Thyroid gland (tissue), 4 donors: Measurements from ENCODE around the gene CASP2. TPM values are rescaled to one million over a fixed set of nuclear protein-coding genes. Genes with fewer than 3 reads are reported as not detected.

ENCODE experiments used
- DNase-seq, 2 donors: peaks; one replicate each; pipeline ENCODE4 v3.0.0-alpha.2; 2019
- H3K27ac ChIP-seq, 3 donors: fragments of 200-600 bp; sonication (generic); 1 replicate in 2 of 3; 2 replicates in 1 of 3; pipeline ENCODE4 v1.5.1; 2016 to 2019; ENCODE audit warnings: mild to moderate bottlenecking in 1 of 3, moderate library complexity in 1 of 3
- H3K27me3 ChIP-seq: fragments of 200-600 bp; sonication (generic); one replicate; pipeline ENCODE4 v1.5.1; 2019
- H3K36me3 ChIP-seq, 2 donors: fragments of 200-600 bp; sonication (generic); one replicate each; pipeline ENCODE4 v1.5.1; 2016 to 2019
- H3K4me1 ChIP-seq, 2 donors: fragments of 200-600 bp; sonication (generic); one replicate each; pipeline ENCODE4 v1.5.1; 2017 to 2019
- H3K4me3 ChIP-seq, 3 donors: fragments of 200-600 bp; sonication (generic); replicated peaks in 1 of 3; 1 replicate in 2 of 3; 2 replicates in 1 of 3; pipeline ENCODE4 v1.5.1; 2016; ENCODE audit warnings: mild to moderate bottlenecking in 1 of 3
- H3K9me3 ChIP-seq: fragments of 200-600 bp; sonication (generic); one replicate; pipeline ENCODE4 v1.5.1; 2017
- CTCF ChIP-seq, 6 experiments: fragments of 200-600 bp in 3 of 6; fragments of 450-650 bp in 3 of 6; sonication (generic) in 3 of 6; IDR thresholded peaks; one replicate each; pipeline ENCODE4 v1.5.1; 2016 to 2019; ENCODE audit warnings: antibody characterized with exemption in 6 of 6, mild to moderate bottlenecking in 2 of 6, inconsistent platforms in 1 of 6, moderate library complexity in 1 of 6
- POLR2A ChIP-seq, 2 donors: fragments of 450-650 bp; IDR thresholded peaks; one replicate each; pipeline ENCODE4 v1.6.1; 2017; ENCODE audit warnings: antibody characterized with exemption in 2 of 2, mild to moderate bottlenecking in 2 of 2, moderate library complexity in 1 of 2
- WGBS, 2 donors: methylation state at CpG; one replicate each; pipeline ENCODE4 v1.1.5; 2017; 5-methylcytosine and 5-hydroxymethylcytosine counted together
- intact Hi-C: fragments of 100-400 bp; cut with DNase I; formaldehyde crosslinking; loops from one replicate; pipeline ENCODE4 v1.15.1; 2023
- total RNA-seq, 4 donors: library from RNA; depleted of rRNA; stranded (reverse); fragments of >200 nt; gene quantifications; one replicate each; pipeline ENCODE4 v1.2.3, GENCODE V29; 2016

CASP2 gene
- total RNA-seq, 4 donors from 2014 or later = 13.0 to 21.7 (median 17.5) TPM

GRCh38 chr7:143325240-143325639 is 37.1 kb downstream of the CASP2 start:
- intact Hi-C loops = no loop called here
- Histone ChIP-seq H3K36me3 (no peaks in the 10 kb centered on the region), H3K4me3 (no peak overlapping the region), H3K27me3 (no peaks in the 10 kb centered on the region), H3K27ac (no peak overlapping the region), H3K4me1 (peaks cover 0 to 3% of the 10 kb centered on the region in 2 donors), H3K9me3 (no peaks in the 10 kb centered on the region)
- WGBS, 2 donors = 80 to 83% methylated on average over 2 of the region's 2 CpGs
- DNase-seq = no peak
- TF ChIP-seq CTCF (IDR thresholded peaks at IDR 0.05) = no peak
- no peak for TF ChIP-seq POLR2A (IDR thresholded peaks at IDR 0.05)

DNA sequence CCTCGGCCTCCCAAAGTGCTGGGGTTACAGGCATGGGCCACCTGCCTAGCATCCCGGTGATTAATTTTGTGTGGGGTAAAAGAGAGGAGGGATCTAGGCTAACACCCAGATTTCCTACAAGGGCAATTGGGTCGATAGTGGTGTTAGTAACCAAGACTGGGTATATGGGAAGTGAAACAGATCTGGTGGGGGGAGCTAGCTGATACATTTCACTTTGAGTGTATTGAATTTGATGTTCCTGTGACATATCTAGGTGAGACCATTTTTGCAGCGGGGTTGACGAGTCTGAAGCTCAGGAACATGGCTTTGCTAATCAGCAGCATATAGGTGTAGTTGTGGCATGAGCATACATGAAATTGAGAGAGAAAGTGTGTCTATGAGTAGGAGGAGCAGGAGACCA is 39.8 kb downstream of the CASP2 start:
- Histone ChIP-seq H3K4me1 (peaks cover 0 to 3% of the 10 kb centered on the region in 2 donors), H3K27ac (no peak overlapping the region), H3K27me3 (no peaks in the 10 kb centered on the region), H3K9me3 (no peaks in the 10 kb centered on the region), H3K36me3 (no peaks in the 10 kb centered on the region), H3K4me3 (no peak overlapping the region)
- DNase-seq = no peak
- TF ChIP-seq POLR2A (IDR thresholded peaks at IDR 0.05) = no peak
- no peak for TF ChIP-seq CTCF (IDR thresholded peaks at IDR 0.05)
- 93 to 95% methylated on average over 5 of the region's 5 CpGs for WGBS, 2 donors
- intact Hi-C loops = no loop called here

DNA sequence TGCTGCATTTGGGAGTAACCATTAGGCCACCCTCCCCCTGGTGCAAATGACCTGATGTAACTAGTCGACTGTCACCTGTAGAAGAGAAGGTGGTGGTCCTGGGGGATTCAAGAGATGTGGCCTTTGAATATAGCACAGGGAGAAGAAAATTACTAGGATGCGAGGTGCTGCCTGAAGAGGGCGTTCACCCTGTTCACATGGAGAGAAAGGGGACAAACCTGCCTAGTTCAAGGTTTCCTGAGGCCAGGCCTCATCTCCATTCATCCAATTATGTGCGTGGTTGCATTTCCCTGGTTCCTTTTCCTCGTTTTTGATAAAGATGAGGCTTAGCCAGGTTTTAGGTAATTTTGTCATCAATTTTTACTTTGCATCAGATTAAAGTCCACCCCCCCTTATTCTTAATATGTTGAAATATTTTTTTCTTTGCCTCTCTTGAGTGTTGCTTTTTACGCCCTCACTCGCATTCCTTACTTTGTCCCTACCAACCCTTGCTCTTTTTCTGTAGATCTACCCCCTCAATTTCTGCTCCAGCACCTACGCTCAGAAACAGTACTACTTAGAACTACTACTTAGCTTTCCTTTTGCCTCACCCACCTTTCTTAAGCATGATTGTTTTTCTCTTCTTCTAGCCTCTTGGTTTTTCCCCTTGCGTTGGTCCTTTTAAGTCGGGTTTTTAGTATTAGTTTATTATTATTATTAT is 41.5 kb downstream of the CASP2 start:
- WGBS, 2 donors = 92 to 95% methylated on average over 10 of the region's 10 CpGs
- DNase-seq = no peak
- Histone ChIP-seq H3K4me1 (peaks cover 0 to 3% of the 10 kb centered on the region in 2 donors), H3K4me3 (no peak overlapping the region), H3K9me3 (no peaks in the 10 kb centered on the region), H3K27ac (no peak overlapping the region), H3K36me3 (no peaks in the 10 kb centered on the region), H3K27me3 (no peaks in the 10 kb centered on the region)
- intact Hi-C loops = no loop called here
- TF ChIP-seq POLR2A (IDR thresholded peaks at IDR 0.05) = no peak
- TF ChIP-seq CTCF (IDR thresholded peaks at IDR 0.05) = no peak

DNA sequence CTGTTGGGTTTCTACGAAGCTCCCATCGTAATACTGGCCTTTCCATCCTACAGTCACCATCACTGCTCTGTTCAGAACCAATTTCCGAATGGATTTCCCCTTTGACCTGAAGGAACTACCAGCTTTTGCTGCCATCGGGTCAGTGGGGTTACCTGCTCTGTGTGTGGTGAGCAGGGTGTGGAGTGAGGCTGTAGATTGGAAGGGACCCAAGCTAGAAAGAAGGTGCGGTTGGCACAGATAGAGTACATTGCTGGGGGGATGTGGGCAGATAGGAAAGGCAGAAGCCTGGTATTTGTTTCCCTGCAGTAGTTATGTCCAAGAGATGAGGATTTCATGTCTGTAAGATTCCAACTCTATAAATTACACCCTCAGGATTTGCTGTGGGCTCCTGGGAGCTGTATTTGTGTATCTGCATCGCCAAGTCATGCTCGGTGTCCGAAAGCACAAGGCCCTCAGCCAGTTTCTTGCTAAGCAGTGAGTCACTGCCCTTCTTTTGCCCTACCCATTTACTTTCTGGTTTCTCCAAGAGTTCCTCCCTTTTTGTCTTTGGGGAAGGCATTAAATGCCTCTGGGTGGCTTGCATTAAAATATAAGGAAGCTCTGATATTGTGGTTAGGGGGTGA is 43.1 kb downstream of the CASP2 start:
- WGBS, 2 donors = 85 to 94% methylated on average over 8 of the region's 8 CpGs
- TF ChIP-seq CTCF (IDR thresholded peaks at IDR 0.05) (no peak), POLR2A (IDR thresholded peaks at IDR 0.05) (no peak)
- H3K4me1 ChIP-seq = no peaks in the 10 kb centered on the region
- no peak for DNase-seq
- H3K36me3 ChIP-seq = no peaks in the 10 kb centered on the region
- intact Hi-C loops = no loop called here
- H3K27ac ChIP-seq = no peak overlapping the region
- no peaks in the 10 kb centered on the region for H3K27me3 ChIP-seq
- H3K9me3 ChIP-seq = no peaks in the 10 kb centered on the region
- no peak overlapping the region for H3K4me3 ChIP-seq

- 49 to 53% methylated on average over 1 of the region's 1 CpG for WGBS, 2 donors
- Histone ChIP-seq H3K4me3 (no peak overlapping the region), H3K27ac (no peak overlapping the region), H3K27me3 (no peaks in the 10 kb centered on the region), H3K9me3 (no peaks in the 10 kb centered on the region), H3K36me3 (no peaks in the 10 kb centered on the region), H3K4me1 (no peaks in the 10 kb centered on the region)
- intact Hi-C loops = no loop called here
- TF ChIP-seq CTCF (IDR thresholded peaks at IDR 0.05) = no peak
- no peak for TF ChIP-seq POLR2A (IDR thresholded peaks at IDR 0.05)
- no peak for DNase-seq
Observed at GRCh38 chr7:143334244-143334643, 46.1 kb downstream of the CASP2 start.
